Measurements from ENCODE around the gene UVRAG. TPM values are rescaled to one million over a fixed set of nuclear protein-coding genes. Genes with fewer than 3 reads are reported as not detected.

The UVRAG gene
- polyA plus RNA-seq, 1 donor = 13.8 TPM

DNA sequence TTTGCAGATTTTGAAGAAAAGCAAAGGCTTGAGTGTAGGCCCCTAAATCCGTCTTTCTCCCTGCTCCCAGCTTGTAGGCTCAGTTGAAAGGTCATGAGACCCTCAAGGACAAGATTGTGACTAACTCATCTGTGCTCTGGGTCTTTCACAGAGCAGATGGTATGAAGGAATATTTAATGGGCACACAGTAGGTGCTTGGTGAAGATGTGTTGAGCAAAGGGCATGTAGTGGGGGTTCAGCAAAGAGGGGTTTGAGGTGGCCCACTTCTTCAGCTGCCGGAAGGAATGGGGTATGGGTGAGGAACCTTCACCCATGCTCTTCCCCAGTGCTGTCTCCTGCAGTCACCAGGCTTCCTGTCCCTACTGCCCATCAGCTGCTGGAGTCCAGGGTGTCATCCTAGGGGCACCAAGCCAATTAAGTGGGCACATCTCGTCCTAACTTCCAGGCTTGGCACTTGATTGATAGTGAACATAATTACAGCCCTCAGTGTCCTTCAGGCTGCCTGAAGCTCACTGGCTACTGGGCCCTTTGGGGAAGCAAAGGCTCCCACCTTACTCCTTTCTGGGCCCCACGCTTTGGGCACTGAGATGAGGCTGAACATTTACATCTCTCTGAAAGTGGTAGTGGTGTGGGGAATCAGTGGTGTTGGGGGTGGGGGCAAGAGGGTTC, 31.5 kb upstream of the UVRAG start:
- no peak overlapping the region for H3K27ac ChIP-seq (ENCODE audit: low read length)
- no peak for DNase-seq
- no peaks in the 10 kb centered on the region for H3K9me3 ChIP-seq (ENCODE audit: control insufficient read depth, low read depth, low read length)
- WGBS (ENCODE audit: insufficient coverage, low lambda C conversion rate) = no CpG with 5 or more reads among the region's 4 CpGs
- peaks cover 29% of the 10 kb centered on the region for H3K36me3 ChIP-seq (ENCODE audit: control insufficient read depth, insufficient read depth, low read length)
- peaks cover 49% of the 10 kb centered on the region for H3K4me1 ChIP-seq (ENCODE audit: control insufficient read depth, insufficient read depth, low read length)
- no peaks in the 10 kb centered on the region for H3K27me3 ChIP-seq (ENCODE audit: control insufficient read depth, insufficient read depth, low read length)
- H3K4me3 ChIP-seq (ENCODE audit: low read length) = no peak overlapping the region

DNA sequence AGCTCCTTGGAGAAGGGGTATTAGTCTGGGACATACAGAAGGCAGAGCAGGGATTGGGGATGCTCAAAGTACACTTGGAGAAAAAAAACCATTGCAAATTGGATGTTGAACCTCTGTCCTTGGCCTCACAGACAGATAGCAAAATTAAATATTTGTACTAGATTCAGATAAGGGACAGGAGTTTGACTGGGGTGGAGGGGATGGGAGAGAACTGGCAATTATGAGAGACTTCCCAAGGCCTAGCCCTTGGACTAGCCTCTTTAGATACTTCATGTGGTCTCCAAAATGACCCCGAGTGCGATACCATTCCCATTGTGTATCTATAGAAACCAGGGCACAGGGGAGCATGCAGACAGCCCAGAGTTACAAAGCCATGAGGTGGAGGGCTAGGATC, 30.9 kb upstream of the UVRAG start:
- no CpG with 5 or more reads among the region's 2 CpGs for WGBS (ENCODE audit: insufficient coverage, low lambda C conversion rate)
- Histone ChIP-seq H3K4me3 (ENCODE audit: low read length) (no peak overlapping the region), H3K9me3 (ENCODE audit: control insufficient read depth, low read depth, low read length) (no peaks in the 10 kb centered on the region), H3K27me3 (ENCODE audit: control insufficient read depth, insufficient read depth, low read length) (no peaks in the 10 kb centered on the region), H3K36me3 (ENCODE audit: control insufficient read depth, insufficient read depth, low read length) (peaks cover 31% of the 10 kb centered on the region), H3K27ac (ENCODE audit: low read length) (no peak overlapping the region), H3K4me1 (ENCODE audit: control insufficient read depth, insufficient read depth, low read length) (peaks cover 49% of the 10 kb centered on the region)
- DNase-seq = peak in 1 of 2 donors; percentile 38

DNA sequence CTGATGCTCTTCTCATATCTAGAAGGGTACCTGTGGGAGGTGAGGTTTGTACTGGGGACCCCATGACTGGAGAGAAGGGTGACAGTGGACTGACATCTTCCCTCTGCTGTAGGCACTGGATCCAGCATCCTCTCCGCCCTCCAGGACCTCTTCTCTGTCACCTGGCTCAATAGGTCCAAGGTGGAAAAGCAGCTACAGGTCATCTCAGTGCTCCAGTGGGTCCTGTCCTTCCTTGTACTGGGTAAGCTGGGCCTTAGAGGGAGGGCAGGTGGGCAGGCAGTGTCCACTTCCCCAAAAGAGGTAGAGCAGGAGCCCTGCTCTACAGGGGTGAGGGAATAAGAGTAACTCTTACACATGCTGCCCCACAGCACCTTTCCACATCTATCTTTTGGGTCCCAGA, 30.5 kb upstream of the UVRAG start:
- peaks cover 52% of the 10 kb centered on the region for H3K4me1 ChIP-seq (ENCODE audit: control insufficient read depth, insufficient read depth, low read length)
- no peak overlapping the region for H3K27ac ChIP-seq (ENCODE audit: low read length)
- H3K27me3 ChIP-seq (ENCODE audit: control insufficient read depth, insufficient read depth, low read length) = no peaks in the 10 kb centered on the region
- DNase-seq = no peak
- WGBS (ENCODE audit: insufficient coverage, low lambda C conversion rate) = no CpG with 5 or more reads among the region's 1 CpG
- peaks cover 33% of the 10 kb centered on the region for H3K36me3 ChIP-seq (ENCODE audit: control insufficient read depth, insufficient read depth, low read length)
- H3K9me3 ChIP-seq (ENCODE audit: control insufficient read depth, low read depth, low read length) = no peaks in the 10 kb centered on the region
- H3K4me3 ChIP-seq (ENCODE audit: low read length) = no peak overlapping the region

DNA sequence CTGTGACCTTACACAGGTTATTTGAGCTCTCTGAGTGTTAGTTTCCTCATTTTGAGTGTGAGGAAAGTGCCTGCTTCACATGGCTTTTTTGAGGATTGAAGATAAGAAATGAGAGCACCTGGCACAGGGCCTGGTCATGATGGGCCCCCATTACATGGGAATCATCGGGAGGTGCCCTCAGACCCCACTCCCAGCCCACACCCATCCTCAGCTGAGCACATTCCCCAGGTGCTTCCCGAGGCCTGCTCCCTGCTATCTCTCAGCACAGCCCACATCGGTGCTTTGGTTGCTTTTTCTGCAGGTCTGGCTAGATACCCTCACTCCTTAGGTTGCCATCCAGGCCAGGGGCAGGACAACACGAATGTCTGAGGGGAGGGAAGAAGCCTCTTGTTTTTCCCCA, 29.8 kb upstream of the UVRAG start:
- H3K4me1 ChIP-seq (ENCODE audit: control insufficient read depth, insufficient read depth, low read length) = peaks cover 52% of the 10 kb centered on the region
- WGBS (ENCODE audit: insufficient coverage, low lambda C conversion rate) = no CpG with 5 or more reads among the region's 4 CpGs
- H3K4me3 ChIP-seq (ENCODE audit: low read length) = no peak overlapping the region
- no peaks in the 10 kb centered on the region for H3K27me3 ChIP-seq (ENCODE audit: control insufficient read depth, insufficient read depth, low read length)
- H3K27ac ChIP-seq (ENCODE audit: low read length) = peak overlapping the region; percentile 78
- H3K9me3 ChIP-seq (ENCODE audit: control insufficient read depth, low read depth, low read length) = no peaks in the 10 kb centered on the region
- peaks cover 37% of the 10 kb centered on the region for H3K36me3 ChIP-seq (ENCODE audit: control insufficient read depth, insufficient read depth, low read length)
- DNase-seq = no peak

DNA sequence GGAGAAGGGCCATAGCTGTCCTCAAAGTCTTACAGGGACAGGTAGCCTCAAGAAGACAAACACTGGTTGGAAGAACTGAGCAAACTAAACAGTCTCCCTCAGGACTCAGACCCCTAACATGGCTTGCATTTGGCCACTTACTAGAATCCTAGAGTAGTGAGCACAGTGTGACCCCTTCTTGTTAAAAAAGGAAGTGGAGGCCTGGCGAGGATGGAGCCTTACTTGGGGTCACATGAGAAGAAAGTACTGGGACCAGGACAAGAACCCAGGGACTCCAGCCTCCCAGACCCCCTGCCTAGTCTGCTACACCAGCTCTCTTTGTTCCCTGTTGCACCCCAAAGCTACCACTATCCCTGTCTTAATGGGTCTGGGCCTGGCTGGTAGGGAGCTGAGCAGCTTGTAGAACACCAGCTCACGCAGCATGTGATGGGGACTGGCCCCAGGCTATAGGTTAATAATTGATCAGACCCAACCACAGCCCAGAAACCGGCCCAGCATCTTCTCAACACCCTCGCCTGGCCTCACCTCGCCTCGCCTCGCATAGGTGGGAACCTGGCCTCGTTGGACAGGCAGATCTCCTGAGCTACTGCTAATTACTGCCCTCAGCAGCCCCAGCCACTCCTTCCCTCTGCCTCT, 28.8 kb upstream of the UVRAG start:
- H3K4me1 ChIP-seq (ENCODE audit: control insufficient read depth, insufficient read depth, low read length) = peaks cover 52% of the 10 kb centered on the region
- H3K4me3 ChIP-seq (ENCODE audit: low read length) = no peak overlapping the region
- WGBS (ENCODE audit: insufficient coverage, low lambda C conversion rate) = no CpG with 5 or more reads among the region's 8 CpGs
- H3K9me3 ChIP-seq (ENCODE audit: control insufficient read depth, low read depth, low read length) = no peaks in the 10 kb centered on the region
- H3K27me3 ChIP-seq (ENCODE audit: control insufficient read depth, insufficient read depth, low read length) = no peaks in the 10 kb centered on the region
- peak overlapping the region; percentile 79 for H3K27ac ChIP-seq (ENCODE audit: low read length)
- DNase-seq = peak; percentile 94 to 98
- H3K36me3 ChIP-seq (ENCODE audit: control insufficient read depth, insufficient read depth, low read length) = peaks cover 40% of the 10 kb centered on the region

DNA sequence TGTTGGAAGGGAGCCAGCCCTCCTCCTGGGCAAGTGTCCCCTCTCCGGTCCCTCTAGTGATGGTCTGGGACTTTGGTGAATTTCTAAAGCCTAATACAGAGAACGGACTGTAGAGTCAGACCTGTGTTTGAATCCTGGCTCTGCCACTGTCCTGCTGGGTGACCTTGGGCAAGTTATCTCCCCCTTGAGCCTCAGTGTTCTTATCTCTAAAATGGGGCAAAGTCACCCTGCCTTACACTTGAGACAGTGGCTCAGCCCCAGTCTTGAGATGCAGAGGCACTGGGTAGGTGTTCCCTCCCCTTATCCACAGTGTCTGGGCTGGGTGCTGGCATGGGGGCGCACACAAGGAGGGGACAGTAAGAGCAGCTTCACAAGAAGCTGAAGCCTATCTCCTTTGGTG, 25.5 kb upstream of the UVRAG start:
- Histone ChIP-seq H3K27me3 (ENCODE audit: control insufficient read depth, insufficient read depth, low read length) (no peaks in the 10 kb centered on the region), H3K4me1 (ENCODE audit: control insufficient read depth, insufficient read depth, low read length) (peaks cover 33% of the 10 kb centered on the region), H3K27ac (ENCODE audit: low read length) (no peak overlapping the region), H3K36me3 (ENCODE audit: control insufficient read depth, insufficient read depth, low read length) (peaks cover 60% of the 10 kb centered on the region), H3K9me3 (ENCODE audit: control insufficient read depth, low read depth, low read length) (no peaks in the 10 kb centered on the region), H3K4me3 (ENCODE audit: low read length) (no peak overlapping the region)
- WGBS (ENCODE audit: insufficient coverage, low lambda C conversion rate) = no CpG with 5 or more reads among the region's 3 CpGs
- no peak for DNase-seq

DNA sequence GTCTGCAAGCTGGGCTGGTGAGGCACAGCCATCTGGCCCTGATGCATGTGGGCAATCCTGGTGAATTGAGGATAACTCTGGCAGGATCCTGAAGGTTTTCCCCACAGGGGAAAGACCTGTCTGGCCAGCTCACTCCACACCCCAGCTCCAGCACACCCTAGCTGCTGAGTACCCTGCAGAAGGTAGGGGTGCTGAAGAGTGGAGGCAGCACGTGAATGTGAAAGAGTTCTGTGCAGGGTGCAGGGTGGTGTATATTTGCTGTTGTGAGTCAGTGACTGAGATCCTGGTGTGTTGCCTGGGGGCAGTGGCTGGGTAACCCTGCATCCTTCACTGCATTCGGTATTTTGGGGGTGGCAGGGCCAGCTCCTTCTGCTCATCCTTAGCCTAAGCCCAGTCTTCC, 24.0 kb upstream of the UVRAG start:
- no CpG with 5 or more reads among the region's 2 CpGs for WGBS (ENCODE audit: insufficient coverage, low lambda C conversion rate)
- DNase-seq = no peak
- Histone ChIP-seq H3K27me3 (ENCODE audit: control insufficient read depth, insufficient read depth, low read length) (no peaks in the 10 kb centered on the region), H3K4me3 (ENCODE audit: low read length) (no peak overlapping the region), H3K4me1 (ENCODE audit: control insufficient read depth, insufficient read depth, low read length) (peaks cover 24% of the 10 kb centered on the region), H3K27ac (ENCODE audit: low read length) (no peak overlapping the region), H3K9me3 (ENCODE audit: control insufficient read depth, low read depth, low read length) (no peaks in the 10 kb centered on the region), H3K36me3 (ENCODE audit: control insufficient read depth, insufficient read depth, low read length) (peaks cover 52% of the 10 kb centered on the region)

DNA sequence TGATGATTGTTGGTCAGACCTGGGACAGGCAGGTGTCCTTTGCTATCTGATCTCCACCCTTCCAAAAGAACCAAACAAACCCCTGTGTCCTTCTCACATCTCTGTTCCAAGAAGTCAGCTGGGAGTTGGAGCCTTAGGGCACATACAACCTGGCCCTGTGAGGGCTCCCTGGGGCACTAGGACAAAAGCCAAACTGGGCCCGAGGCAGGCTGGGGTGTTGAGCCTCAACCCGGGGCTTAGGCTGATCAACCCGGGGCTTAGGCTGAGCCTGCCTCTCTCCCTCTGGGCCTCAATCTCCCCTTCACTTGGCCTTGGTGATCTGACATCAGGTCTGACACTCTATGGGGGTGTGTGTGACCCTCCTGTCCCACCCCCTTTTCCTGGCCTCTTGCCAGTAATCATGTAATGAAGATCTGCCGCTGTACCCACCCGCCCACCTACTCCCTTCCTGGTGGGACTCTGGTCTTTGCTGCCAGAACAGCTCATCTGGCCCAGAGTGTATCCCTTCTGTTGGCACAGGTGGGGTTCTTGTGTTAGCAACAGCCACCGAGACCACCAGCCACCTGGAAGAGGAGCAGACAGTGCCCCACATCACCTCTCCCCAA, 22.8 kb upstream of the UVRAG start:
- Histone ChIP-seq H3K9me3 (ENCODE audit: control insufficient read depth, low read depth, low read length) (no peaks in the 10 kb centered on the region), H3K27ac (ENCODE audit: low read length) (no peak overlapping the region), H3K36me3 (ENCODE audit: control insufficient read depth, insufficient read depth, low read length) (peaks cover 60% of the 10 kb centered on the region), H3K27me3 (ENCODE audit: control insufficient read depth, insufficient read depth, low read length) (no peaks in the 10 kb centered on the region), H3K4me1 (ENCODE audit: control insufficient read depth, insufficient read depth, low read length) (peaks cover 20% of the 10 kb centered on the region), H3K4me3 (ENCODE audit: low read length) (no peak overlapping the region)
- DNase-seq = no peak
- no CpG with 5 or more reads among the region's 6 CpGs for WGBS (ENCODE audit: insufficient coverage, low lambda C conversion rate)

DNA sequence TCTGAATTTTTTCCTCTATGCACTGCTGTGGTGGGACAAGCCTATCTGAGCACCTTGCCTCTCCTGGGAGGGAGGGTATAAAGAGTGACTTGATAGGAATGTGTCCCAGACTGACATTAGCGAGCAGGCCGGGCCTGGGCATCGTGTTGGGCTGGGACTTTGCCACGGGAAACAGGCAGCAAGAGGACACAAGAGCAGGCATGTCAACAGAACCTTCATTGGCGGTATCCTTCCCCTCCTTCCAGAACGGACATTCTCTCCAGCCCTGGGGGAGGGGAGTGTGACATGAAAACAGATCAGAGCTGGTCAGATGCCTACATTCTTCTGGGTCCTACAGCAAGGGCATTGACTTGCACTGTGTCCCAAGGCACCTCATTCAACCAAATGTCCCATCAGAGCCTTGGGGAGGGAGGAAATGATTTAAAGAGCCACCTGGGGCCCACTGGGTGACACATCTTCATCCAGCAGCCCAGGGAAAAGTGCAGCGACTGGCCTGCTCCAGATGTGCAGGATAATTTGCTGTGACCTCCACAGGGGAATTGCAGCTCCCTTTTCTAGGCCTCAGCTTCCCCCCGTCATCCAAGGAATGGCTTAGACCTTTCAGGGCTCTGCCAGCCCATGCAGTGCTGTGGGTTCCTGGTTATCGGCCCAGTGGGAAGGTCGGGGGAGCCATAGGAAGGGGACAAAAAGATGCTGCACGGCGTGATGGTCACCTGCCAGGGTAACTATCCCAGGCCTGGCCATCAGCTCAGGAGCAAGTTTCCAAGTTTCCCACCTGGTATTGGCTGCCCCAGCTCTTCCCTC, 21.8 kb upstream of the UVRAG start:
- no peak for DNase-seq
- H3K9me3 ChIP-seq (ENCODE audit: control insufficient read depth, low read depth, low read length) = no peaks in the 10 kb centered on the region
- no peaks in the 10 kb centered on the region for H3K27me3 ChIP-seq (ENCODE audit: control insufficient read depth, insufficient read depth, low read length)
- no peak overlapping the region for H3K27ac ChIP-seq (ENCODE audit: low read length)
- no peak overlapping the region for H3K4me3 ChIP-seq (ENCODE audit: low read length)
- WGBS (ENCODE audit: insufficient coverage, low lambda C conversion rate) = no CpG with 5 or more reads among the region's 12 CpGs
- peaks cover 16% of the 10 kb centered on the region for H3K4me1 ChIP-seq (ENCODE audit: control insufficient read depth, insufficient read depth, low read length)
- H3K36me3 ChIP-seq (ENCODE audit: control insufficient read depth, insufficient read depth, low read length) = peaks cover 61% of the 10 kb centered on the region

DNA sequence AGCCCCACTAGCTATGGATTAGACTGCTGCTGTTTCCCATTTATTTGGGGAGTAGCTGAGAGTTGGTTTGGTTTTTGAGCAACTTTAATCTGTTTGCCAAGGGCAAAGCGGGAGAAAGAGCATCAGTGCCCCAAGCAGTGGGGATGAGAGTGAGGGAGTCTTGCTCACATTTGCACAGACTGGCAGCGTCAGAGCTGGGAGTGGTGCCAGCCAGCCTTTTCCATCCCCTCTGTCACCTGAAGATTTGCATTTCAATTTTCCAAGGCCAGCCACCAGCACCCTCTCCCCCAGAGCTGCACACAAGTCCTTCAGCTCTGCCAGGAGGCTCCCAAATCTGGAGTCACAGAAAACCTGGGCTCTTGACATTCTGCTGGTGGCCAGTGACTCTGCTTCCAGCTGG, 21.0 kb upstream of the UVRAG start:
- H3K9me3 ChIP-seq (ENCODE audit: control insufficient read depth, low read depth, low read length) = no peaks in the 10 kb centered on the region
- no peak overlapping the region for H3K4me3 ChIP-seq (ENCODE audit: low read length)
- H3K27ac ChIP-seq (ENCODE audit: low read length) = no peak overlapping the region
- DNase-seq = no peak
- peaks cover 16% of the 10 kb centered on the region for H3K4me1 ChIP-seq (ENCODE audit: control insufficient read depth, insufficient read depth, low read length)
- no peaks in the 10 kb centered on the region for H3K27me3 ChIP-seq (ENCODE audit: control insufficient read depth, insufficient read depth, low read length)
- no CpG with 5 or more reads among the region's 2 CpGs for WGBS (ENCODE audit: insufficient coverage, low lambda C conversion rate)
- H3K36me3 ChIP-seq (ENCODE audit: control insufficient read depth, insufficient read depth, low read length) = peaks cover 63% of the 10 kb centered on the region
